Fibroblast of skin of scalp (primary cell): ENCODE data around the gene PLEKHM2.

ENCODE experiments used
- DNase-seq: peaks from one replicate; pipeline ENCODE4 v3.0.0-alpha.2; 2013

The PLEKHM2 gene

GRCh38 chr1:15740924-15741850 lies 57.1 kb downstream of the PLEKHM2 start:
- DNase-seq, result peak; percentile 51

DNA sequence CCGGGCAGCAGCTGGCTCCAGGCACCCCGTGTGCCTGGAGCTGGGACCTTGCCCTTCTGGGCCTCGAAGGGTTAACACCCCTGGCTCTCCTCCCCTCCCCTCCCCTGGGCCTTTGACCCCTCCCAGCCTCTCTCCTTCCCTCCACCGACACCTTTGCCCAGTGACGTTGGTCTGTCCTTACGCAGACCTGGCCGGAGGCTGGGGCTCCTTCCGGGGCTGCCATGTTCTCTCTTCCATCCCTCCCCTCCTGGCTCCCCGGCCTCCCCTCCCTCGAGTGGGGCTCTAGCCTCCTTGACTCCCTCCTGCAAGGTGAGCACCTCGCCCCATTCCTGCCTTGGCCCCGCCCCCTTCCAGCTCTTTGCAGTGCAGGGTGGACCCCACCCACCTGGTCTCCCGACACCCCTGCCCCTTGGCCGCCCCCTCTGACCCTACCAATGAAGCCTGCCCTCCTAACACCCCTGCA lies 58.2 kb downstream of the PLEKHM2 start, which contains the start of gene TMEM82:
Gene TMEM82, plus strand, starts transcription at position 161 of the 463 bp plus-strand sequence. Its CDS starts 61 bp downstream, at position 222.
- no peak for DNase-seq

- no peak for DNase-seq
These were observed 60.1 kb downstream of the PLEKHM2 start for GRCh38 chr1:15744122-15744679.

- no peak for DNase-seq
These were observed 63.3 kb downstream of the PLEKHM2 start for GRCh38 chr1:15747378-15747777.

GRCh38 chr1:15748264-15748663 lies 64.1 kb downstream of the PLEKHM2 start:
- DNase-seq, result no peak

GRCh38 chr1:15748690-15749398 lies 64.7 kb downstream of the PLEKHM2 start:
- DNase-seq, result no peak

DNA sequence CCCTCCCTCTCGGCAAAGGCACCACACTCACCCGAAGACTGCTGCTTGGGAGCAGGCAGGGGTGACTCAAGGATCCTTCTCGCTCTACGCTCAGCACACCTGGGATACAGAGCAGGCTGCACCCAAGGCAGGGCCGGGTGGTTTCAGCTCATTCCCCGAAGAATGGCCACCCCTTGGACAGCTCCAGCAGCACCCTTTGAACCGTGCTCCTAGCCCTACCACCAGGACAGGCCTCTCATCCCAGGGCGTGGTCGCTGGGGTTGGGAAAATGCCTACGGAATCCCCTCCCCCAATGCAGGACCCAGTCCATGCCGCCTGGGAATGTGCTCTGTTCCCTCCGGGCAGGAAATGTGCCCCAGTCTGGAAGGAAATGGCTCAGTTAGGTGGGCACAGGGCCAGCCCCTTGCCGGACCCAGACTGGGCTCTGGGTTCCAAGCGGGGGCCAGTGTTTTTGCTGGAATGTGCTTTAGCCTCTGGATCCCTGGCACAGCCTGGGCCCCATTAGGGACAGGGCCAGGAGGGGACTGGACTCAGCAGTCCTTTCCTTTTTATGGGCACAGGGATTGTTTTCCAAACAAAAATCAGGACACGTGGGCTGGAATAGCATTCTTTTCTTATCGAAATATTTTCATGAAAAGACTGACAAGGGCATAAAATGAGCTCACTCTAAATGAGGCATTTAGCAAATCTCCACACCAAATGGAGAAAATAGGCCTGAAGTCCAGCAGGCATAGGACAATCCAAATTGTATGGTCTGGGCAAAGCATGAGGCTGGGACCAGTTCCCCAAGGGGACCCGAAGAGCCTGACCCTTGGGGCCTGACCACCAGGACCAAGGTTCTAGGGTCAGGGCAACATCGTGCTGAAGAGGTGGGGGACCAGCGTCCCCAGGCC lies 65.5 kb downstream of the PLEKHM2 start:
- DNase-seq, result peak; percentile 51

DNA sequence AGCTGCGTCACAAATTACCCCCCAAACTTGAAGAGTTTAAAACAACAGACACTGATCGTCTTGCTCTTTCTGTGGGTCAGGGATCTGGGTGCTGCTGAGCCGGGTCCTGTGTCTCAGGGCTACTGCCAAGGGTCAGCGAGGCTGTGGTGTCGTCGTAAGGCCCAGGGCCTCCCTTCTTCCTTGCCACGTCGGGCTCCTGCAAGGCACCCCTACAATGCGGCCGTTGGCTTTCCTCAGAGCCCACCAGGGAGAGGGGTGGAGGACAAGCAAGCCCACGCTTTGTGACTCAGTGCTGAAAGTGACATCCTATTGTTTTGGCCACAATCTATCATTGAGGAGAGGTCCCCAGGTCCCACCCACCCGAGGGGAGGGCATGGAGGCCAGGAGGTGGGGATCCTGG lies 66.8 kb downstream of the PLEKHM2 start:
- no peak for DNase-seq

- no peak for DNase-seq
These were observed 67.6 kb downstream of the PLEKHM2 start for GRCh38 chr1:15751717-15752116.

- DNase-seq, result no peak
These were observed 69.7 kb downstream of the PLEKHM2 start for GRCh38 chr1:15753776-15754175.

- no peak for DNase-seq
These were observed 71.0 kb downstream of the PLEKHM2 start for GRCh38 chr1:15755021-15755645.

DNA sequence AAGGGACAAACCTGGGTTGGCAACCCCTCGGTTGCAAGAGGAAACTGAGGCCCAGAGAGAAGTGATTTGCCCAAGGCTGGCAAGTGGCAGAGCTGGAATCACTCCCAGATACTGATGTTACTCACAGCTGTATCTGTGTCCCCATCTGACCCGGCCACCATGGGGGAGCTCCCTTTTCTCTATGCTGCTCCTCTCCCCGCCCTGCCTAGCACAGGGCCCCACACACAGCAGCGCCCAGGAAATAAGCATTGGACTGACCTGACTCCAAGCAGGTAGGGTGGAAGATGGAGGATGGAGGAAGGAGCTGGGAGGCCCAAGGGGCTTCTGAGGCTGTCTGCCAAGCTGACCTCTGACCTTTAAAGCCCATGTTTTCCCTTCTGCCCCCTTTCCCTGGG lies 71.5 kb downstream of the PLEKHM2 start:
- DNase-seq, result no peak

DNA sequence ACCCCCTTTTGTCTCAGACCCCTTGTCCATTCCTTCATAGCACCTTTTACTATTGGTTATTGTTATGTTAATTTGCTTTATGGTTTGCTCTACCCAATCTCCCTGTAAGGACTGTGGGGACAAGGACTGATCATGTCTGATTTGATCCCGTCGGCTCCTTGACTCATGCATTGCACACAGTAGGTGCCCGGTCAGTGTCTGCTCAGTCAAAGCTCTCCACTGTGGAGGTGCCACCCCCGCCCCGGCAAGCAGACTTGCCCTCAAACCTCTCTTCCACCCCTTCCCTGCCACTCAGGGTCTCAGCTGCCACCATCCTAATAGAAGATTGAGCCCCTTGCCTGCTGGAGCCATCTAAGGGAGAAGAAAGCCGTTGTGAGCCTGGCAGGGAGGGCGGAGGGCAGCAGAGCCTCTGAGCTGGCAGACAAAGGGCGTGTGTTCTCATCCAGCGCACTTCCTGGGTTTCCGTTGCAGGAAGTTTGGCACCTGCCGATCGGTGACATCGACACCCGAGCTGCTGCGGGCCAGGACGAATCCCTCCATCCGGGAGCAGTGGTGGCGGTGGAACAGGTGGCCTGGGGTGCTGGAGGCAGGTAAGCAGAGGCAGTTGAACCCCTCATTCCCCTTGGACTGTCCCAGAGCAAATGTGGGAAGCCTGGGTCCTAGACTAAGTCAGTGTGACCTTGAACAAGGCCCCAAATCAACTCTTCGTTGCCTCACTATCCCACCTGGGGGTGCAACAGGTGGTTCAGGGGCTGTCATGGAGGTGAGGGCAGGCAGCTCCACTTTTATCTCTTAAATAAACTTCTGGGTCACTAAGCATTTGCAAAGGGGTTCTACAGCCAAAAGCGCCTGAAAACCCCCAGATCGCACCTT lies 72.3 kb downstream of the PLEKHM2 start:
- no peak for DNase-seq

DNA sequence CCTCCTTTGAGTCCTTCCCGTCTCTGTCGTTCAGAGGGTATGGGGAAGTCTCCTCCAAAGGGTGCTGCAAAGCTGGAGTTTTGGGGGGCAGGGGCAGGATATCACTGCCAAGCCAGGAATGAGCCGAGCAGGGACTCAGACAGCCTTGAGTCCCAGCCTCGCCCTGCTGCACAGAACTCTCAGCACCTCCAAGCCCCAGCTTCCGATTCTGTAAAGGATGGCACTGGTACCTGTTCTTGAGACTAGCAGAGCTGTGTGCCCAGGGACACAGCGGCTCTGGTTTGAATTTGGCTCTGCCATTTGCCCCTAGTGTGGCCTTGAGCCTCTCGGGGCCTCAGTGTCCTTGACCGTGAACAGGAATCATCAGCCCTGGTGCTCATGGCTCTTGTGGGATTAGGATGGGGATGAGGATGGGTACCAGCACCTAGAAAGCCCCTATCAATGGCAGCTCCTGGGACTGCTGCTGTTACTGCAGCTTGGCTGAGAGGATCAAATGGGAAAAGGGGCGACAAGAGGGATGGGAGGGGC lies 73.0 kb downstream of the PLEKHM2 start:
- DNase-seq, result no peak

DNA sequence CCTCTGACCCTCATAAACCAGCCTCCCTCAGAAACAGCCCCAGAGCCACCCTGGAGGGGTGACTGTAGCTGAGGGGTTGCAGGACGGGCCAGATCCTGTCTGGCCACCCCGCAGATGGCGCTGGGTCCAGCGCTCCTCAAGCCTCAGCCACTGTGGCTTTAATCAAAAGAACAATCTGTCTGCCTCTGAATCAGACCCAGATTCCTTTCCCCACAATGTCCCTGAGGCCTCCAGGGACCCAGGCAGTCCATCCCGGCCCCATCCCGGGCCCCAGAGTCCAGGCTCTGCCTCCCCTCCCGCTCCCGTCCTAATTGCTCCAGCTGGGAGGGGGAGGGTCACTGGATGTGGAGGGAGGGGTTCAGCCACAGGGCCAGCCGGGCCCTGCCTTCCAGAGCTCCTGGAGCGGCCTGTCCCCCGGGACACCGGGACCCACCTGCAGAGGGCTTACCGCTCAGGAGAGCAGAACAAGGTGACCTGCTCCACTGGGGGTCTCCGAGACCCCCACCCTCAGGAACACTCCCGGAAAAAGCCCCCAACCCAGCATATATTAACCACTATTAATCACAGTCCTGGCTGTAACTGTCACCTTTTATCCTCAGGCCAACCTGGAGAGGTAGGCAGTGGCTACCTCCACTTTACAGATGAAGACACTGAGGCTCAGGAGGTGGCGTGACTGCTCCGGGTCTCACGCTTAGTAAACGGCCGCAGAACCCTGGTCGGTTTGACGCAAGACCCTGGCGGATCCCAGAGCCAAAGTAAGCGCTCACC lies 73.6 kb downstream of the PLEKHM2 start:
- peak; percentile 69 for DNase-seq

- DNase-seq, result peak; percentile 45
These were observed 74.3 kb downstream of the PLEKHM2 start, which contains the start of gene FBLIM1 for GRCh38 chr1:15758343-15758931. Gene FBLIM1, plus strand, starts transcription at chr1:15758795. Its CDS starts 6,189 bp downstream, at chr1:15764984.

- peak; percentile 31 for DNase-seq
These were observed 75.0 kb downstream of the PLEKHM2 start for GRCh38 chr1:15758953-15759661.

- peak; percentile 68 for DNase-seq
These were observed 76.5 kb downstream of the PLEKHM2 start for GRCh38 chr1:15760520-15761211.
